Keratinocyte (primary cell): Measurements from ENCODE around the gene SMPD1. TPM values are rescaled to one million over a fixed set of nuclear protein-coding genes. Genes with fewer than 3 reads are reported as not detected.

Experiments
- DNase-seq: peaks from one replicate; pipeline ENCODE4 v3.0.0-alpha.2; 2011; ENCODE audit warnings: low read depth, missing footprints, low spot score
- FAIRE-seq: peaks from 2 replicates; lab custom pipeline; 2011; peaks lifted over from hg19 to GRCh38; lab: Jason Lieb, UNC
- H2AFZ ChIP-seq: 2 replicates; pipeline ENCODE4 v1.6.0; 2012; ENCODE audit warnings: low read length, control low read depth, inconsistent platforms; ENCODE audit not compliant: control insufficient read depth
- H3K27ac ChIP-seq: 2 replicates; pipeline ENCODE4 v1.5.1; 2011; ENCODE audit warnings: low read length; ENCODE audit not compliant: control insufficient read depth, insufficient read depth
- H3K27me3 ChIP-seq: 3 replicates; pipeline ENCODE4 v1.6.0; 2011; ENCODE audit warnings: low read length; ENCODE audit not compliant: control insufficient read depth, insufficient read depth; ENCODE audit errors: extremely low read depth
- H3K36me3 ChIP-seq, 2 experiments: 2 replicates in 1 of 2; 3 replicates in 1 of 2; pipeline ENCODE4 v1.5.1; 2011; ENCODE audit warnings: low read length in 2 of 2, mild to moderate bottlenecking in 1 of 2; ENCODE audit not compliant: control insufficient read depth in 2 of 2, insufficient read depth in 2 of 2; ENCODE audit errors: extremely low read depth in 1 of 2
- H3K4me1 ChIP-seq: 3 replicates; pipeline ENCODE4 v1.5.1; 2011; ENCODE audit warnings: low read length; ENCODE audit not compliant: control insufficient read depth, insufficient read depth; ENCODE audit errors: extremely low read depth
- H3K4me2 ChIP-seq: 3 replicates; pipeline ENCODE4 v1.6.0; 2011; ENCODE audit warnings: low read depth, low read length; ENCODE audit not compliant: control insufficient read depth, insufficient read depth; ENCODE audit errors: extremely low read depth
- H3K4me3 ChIP-seq, 3 experiments: fragments of 200-600 bp in 1 of 3; sonication (generic) in 1 of 3; 2 replicates in 2 of 3; 3 replicates in 1 of 3; pipeline ENCODE4 v1.5.1; 2011 to 2016; ENCODE audit warnings: low read length in 3 of 3, mild to moderate bottlenecking in 3 of 3, control low read depth in 2 of 3, inconsistent platforms in 1 of 3, low read depth in 1 of 3, mixed read lengths in 1 of 3, mixed run types in 1 of 3, moderate library complexity in 1 of 3; ENCODE audit not compliant: control insufficient read depth in 2 of 3, insufficient read depth in 2 of 3; ENCODE audit errors: extremely low read depth in 1 of 3
- H3K79me2 ChIP-seq: 2 replicates; pipeline ENCODE4 v1.6.0; 2012; ENCODE audit warnings: low read length; ENCODE audit not compliant: control insufficient read depth, insufficient read depth
- H3K9ac ChIP-seq: 3 replicates; pipeline ENCODE4 v1.6.0; 2011; ENCODE audit warnings: low read length; ENCODE audit not compliant: control insufficient read depth, insufficient read depth; ENCODE audit errors: extremely low read depth
- H3K9me1 ChIP-seq: 3 replicates; pipeline ENCODE4 v1.6.0; 2011; ENCODE audit warnings: low read length; ENCODE audit not compliant: control insufficient read depth, insufficient read depth; ENCODE audit errors: extremely low read depth
- H3K9me3 ChIP-seq: 2 replicates; pipeline ENCODE4 v1.5.1; 2012; ENCODE audit warnings: low read depth, low read length; ENCODE audit not compliant: control insufficient read depth
- H4K20me1 ChIP-seq: 3 replicates; pipeline ENCODE4 v1.6.0; 2011; ENCODE audit warnings: low read length; ENCODE audit not compliant: control insufficient read depth, insufficient read depth; ENCODE audit errors: extremely low read depth
- EZH2 ChIP-seq: IDR thresholded peaks from one replicate; pipeline ENCODE4 v1.6.1; 2012; ENCODE audit warnings: inconsistent platforms, mild to moderate bottlenecking, low read length, moderate library complexity
- dilution Hi-C: fragments of 300-500 bp; cut with MboI; formaldehyde crosslinking; loops from one replicate; pipeline ENCODE4 v1.7.0; 2020; ENCODE audit warnings: low sequenced_read_pairs; ENCODE audit not compliant: extremely low pct_ligation_motif_present
- polyA plus RNA-seq, 5 experiments: library from polyadenylated mRNA; depleted of rRNA in 3 of 5; stranded (reverse) in 3 of 5; stranded (forward) in 1 of 5; unstranded in 1 of 5; fragments of >200 nt; gene quantifications; 1 replicate in 1 of 5; 2 replicates in 3 of 5; 3 replicates in 1 of 5; pipeline versions ENCODE4 v1.2.1 to v1.2.3, GENCODE V29; 2011 to 2012; ENCODE audit warnings: missing spikeins in 2 of 5, low read depth in 1 of 5, low replicate concordance in 1 of 5
- TF ChIP-seq, protein P1 (sequence below), 3 experiments: IDR thresholded peaks in 1 of 3; conservative IDR thresholded peaks in 1 of 3; optimal IDR thresholded peaks in 1 of 3; 2 replicates in 2 of 3; 3 replicates in 1 of 3; pipeline versions ENCODE3 to v1.5.1; 2011; ENCODE audit warnings: low read length in 3 of 3, mild to moderate bottlenecking in 3 of 3, moderate library complexity in 2 of 3, control low read depth in 1 of 3, inconsistent platforms in 1 of 3; ENCODE audit not compliant: insufficient read depth in 2 of 3; ENCODE audit errors: extremely low read depth in 1 of 3

SMPD1 gene
- polyA plus RNA-seq, 1 donor (not counting 4 experiments of a cell fraction or from before 2014, with no cell fraction given), result 8.0 TPM

- Histone ChIP-seq H3K4me2 (no peak overlapping the region), H3K4me1 (peaks cover 8% of the 10 kb centered on the region), H3K27me3 (no peaks in the 10 kb centered on the region), H4K20me1 (no peaks in the 10 kb centered on the region), H3K79me2 (no peaks in the 10 kb centered on the region), H3K9ac (no peak overlapping the region), H3K36me3 (no peaks in the 10 kb centered on the region), H3K4me3 (no peak overlapping the region), H3K9me3 (no peaks in the 10 kb centered on the region), H3K27ac (no peak overlapping the region), H2AFZ (no peak overlapping the region), H3K9me1 (no peaks in the 10 kb centered on the region)
- FAIRE-seq (no peak), DNase-seq (no peak)
- dilution Hi-C loops, result no loop called here
- TF ChIP-seq, protein P1, sequence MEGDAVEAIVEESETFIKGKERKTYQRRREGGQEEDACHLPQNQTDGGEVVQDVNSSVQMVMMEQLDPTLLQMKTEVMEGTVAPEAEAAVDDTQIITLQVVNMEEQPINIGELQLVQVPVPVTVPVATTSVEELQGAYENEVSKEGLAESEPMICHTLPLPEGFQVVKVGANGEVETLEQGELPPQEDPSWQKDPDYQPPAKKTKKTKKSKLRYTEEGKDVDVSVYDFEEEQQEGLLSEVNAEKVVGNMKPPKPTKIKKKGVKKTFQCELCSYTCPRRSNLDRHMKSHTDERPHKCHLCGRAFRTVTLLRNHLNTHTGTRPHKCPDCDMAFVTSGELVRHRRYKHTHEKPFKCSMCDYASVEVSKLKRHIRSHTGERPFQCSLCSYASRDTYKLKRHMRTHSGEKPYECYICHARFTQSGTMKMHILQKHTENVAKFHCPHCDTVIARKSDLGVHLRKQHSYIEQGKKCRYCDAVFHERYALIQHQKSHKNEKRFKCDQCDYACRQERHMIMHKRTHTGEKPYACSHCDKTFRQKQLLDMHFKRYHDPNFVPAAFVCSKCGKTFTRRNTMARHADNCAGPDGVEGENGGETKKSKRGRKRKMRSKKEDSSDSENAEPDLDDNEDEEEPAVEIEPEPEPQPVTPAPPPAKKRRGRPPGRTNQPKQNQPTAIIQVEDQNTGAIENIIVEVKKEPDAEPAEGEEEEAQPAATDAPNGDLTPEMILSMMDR (optimal IDR thresholded peaks at IDR 0.05 in 1 of 3, IDR thresholded peaks at IDR 0.05 in 1 of 3, conservative IDR thresholded peaks at IDR 0.05 in 1 of 3; ENCODE audit: extremely low read depth in 1 of 3, insufficient read depth in 2 of 3, low read length in 3 of 3), result no peak
- no peak for TF ChIP-seq EZH2
These were observed 43.9 kb downstream of the SMPD1 start for GRCh38 chr11:6433998-6434660.

- dilution Hi-C loops, result no loop called here
- Histone ChIP-seq H3K9ac (no peak overlapping the region), H3K9me3 (no peaks in the 10 kb centered on the region), H4K20me1 (no peaks in the 10 kb centered on the region), H3K9me1 (no peaks in the 10 kb centered on the region), H3K4me2 (no peak overlapping the region), H3K27ac (no peak overlapping the region), H3K79me2 (no peaks in the 10 kb centered on the region), H2AFZ (no peak overlapping the region), H3K4me1 (no peaks in the 10 kb centered on the region), H3K36me3 (no peaks in the 10 kb centered on the region), H3K4me3 (no peak overlapping the region), H3K27me3 (no peaks in the 10 kb centered on the region)
- DNase-seq (no peak), FAIRE-seq (no peak)
- TF ChIP-seq, protein P1 (optimal IDR thresholded peaks at IDR 0.05 in 1 of 3, IDR thresholded peaks at IDR 0.05 in 1 of 3, conservative IDR thresholded peaks at IDR 0.05 in 1 of 3; ENCODE audit: extremely low read depth in 1 of 3, insufficient read depth in 2 of 3, low read length in 3 of 3), result no peak
- TF ChIP-seq EZH2, result no peak
These were observed 47.1 kb downstream of the SMPD1 start for GRCh38 chr11:6437423-6437822.
